CD8-positive, alpha-beta memory T cell (primary cell): ENCODE measurements around the gene SLMAP. TPM values are rescaled to one million over a fixed set of nuclear protein-coding genes. Genes with fewer than 3 reads are reported as not detected.

Experiments
- polyA plus RNA-seq: library from polyadenylated mRNA; unstranded; fragments of 300-500 nt; fragmentation: Illumina TruSeq; gene quantifications from one replicate; pipeline ENCODE4 v1.2.3, GENCODE V29; 2021
- total RNA-seq, 2 experiments: library from RNA; stranded (reverse); gene quantifications; one replicate each; pipeline ENCODE4 v1.2.3, GENCODE V29; 2021

The SLMAP gene
- total and polyA plus RNA-seq, 3 experiments from 2014 or later = 26.7 to 57.8 (median 55.8) TPM

Other genes starting within 250 kb of the SLMAP start
- under 1 TPM; 0.09 to 0.13 TPM for gene DNAH12, start 212.0 kb upstream of the SLMAP start, total RNA-seq
- not detected for gene DNAH12, start 212.0 kb upstream of the SLMAP start, polyA plus RNA-seq
- gene PDE12, start 200.0 kb upstream of the SLMAP start, total RNA-seq = 10 to 100 TPM; 31.6 to 33.3 TPM
- gene PDE12, start 200.0 kb upstream of the SLMAP start, polyA plus RNA-seq = 15.5 TPM
- 10 to 100 TPM; 74.4 to 78.5 TPM for gene ARF4, start 159.0 kb upstream of the SLMAP start, total RNA-seq
- gene ARF4, start 159.0 kb upstream of the SLMAP start, polyA plus RNA-seq = 124 TPM
- 10 to 100 TPM; 12.5 to 15.5 TPM for gene DENND6A, start 63.2 kb upstream of the SLMAP start, total RNA-seq
- 45.0 TPM for gene DENND6A, start 63.2 kb upstream of the SLMAP start, polyA plus RNA-seq